Measurements from ENCODE around the gene MINK1.
"Not testable (repeated sequence)": the region's sequence is repeated elsewhere in the genome, so short reads cannot be mapped to it uniquely, and the experiment has no call there.

MINK1 gene

DNA sequence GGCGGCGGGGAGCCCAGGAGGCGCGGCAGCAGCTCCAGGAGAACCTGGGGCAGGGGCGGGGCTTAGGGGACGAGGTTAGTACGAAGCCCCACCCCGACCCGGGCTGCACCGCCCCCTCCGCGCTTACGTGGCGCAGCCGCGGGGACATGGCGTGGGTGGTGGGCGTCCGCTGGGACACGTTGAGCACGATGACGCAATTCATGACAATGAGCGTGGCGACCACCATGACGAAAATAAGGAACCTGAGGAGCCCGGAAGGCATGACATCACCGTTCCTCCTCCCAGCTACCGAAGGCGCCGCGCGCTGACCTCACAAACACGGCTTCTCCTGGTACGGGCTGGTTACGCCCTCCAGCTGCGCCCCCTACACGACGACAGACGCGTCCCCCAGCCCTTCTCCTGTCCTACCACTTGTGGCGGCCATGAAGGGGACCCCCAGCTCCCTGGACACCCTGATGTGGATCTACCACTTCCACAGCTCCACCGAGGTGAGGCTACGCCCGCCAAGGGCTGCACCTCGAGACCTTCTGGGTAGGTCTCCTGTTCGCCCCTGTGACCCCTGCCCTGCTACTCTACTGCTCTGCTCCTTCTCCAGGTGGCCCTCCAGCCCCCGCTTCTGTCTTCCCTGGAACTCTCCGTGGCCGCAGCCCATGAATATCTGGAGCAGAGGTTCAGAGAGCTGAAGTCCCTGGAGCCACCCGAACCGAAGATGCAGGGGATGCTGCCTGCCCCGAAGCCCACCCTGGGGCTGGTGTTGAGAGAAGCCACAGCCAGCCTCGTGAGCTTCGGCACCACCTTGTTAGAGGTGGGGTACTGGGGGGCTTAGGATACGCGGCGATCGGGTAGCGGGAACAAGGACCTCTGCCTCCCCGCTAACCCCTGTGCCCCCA, 66.4 kb downstream of the MINK1 start, which contains the start of gene C17orf107:
Gene C17orf107, plus strand, starts transcription at position 196 of the 890 bp plus-strand sequence. Its CDS starts 227 bp downstream, at position 423.
- DNase-seq (ENCODE audit: low spot score): peak; percentile 93
- Mint-ChIP-seq H3K4me3 (peak within 1 kb of the TSS; percentile 87), H3K9me3 (no peaks in the 10 kb centered on the region), H3K27ac (peak within 1 kb of the TSS; percentile 78), H3K36me3 (ENCODE audit: low read depth) (peaks cover 12% of the 10 kb centered on the region), H3K27me3 (ENCODE audit: low read depth) (peaks cover 3% of the 10 kb centered on the region), H3K4me1 (ENCODE audit: low read depth) (peaks cover 24% of the 10 kb centered on the region)

DNA sequence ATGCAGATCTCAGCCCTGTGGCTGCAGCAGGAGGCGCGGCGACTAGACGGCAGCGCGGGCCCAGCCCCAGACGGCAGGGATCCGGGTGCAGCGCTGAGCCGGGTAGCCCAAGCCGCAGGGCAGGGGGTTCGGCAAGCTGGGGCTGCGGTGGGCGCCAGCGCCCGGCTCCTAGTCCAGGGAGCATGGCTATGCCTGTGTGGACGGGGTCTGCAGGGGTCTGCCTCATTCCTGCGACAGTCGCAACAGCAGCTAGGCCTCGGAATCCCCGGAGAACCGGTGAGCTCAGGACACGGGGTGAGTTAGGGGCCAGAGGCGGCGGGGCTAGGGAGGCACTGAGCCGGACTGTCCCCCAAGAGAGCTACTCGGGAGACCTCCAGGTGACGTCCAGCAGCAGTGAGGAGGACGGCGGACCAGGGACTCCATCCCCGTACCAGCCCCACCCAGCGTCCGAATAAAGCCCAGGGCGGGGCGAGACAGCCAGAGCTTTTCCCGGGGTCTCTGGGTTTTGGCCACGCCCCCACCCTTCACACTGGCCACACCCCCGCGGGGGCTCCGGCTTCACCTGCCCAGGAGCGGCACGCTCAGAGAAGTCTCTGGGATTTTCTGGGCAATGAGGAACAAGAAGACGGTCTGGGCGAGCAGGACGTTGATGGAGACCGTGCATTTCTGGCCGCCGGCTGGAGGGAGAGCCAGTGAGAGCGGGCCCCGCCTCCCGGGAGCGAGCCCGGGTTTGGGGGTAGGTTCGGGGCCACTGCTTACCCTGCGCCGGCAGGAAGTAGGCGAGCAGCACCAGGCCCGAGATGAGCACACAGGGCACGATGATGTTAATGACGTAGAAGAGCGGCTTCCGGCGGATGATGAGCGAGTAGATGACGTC, 67.3 kb downstream of the MINK1 start:
- Mint-ChIP-seq H3K27ac (peak overlapping the region; percentile 65), H3K27me3 (ENCODE audit: low read depth) (peaks cover 3% of the 10 kb centered on the region), H3K4me1 (ENCODE audit: low read depth) (peaks cover 24% of the 10 kb centered on the region), H3K36me3 (ENCODE audit: low read depth) (peaks cover 4% of the 10 kb centered on the region), H3K4me3 (peak overlapping the region; percentile 87), H3K9me3 (no peaks in the 10 kb centered on the region)
- peak; percentile 40 for DNase-seq (ENCODE audit: low spot score)

DNA sequence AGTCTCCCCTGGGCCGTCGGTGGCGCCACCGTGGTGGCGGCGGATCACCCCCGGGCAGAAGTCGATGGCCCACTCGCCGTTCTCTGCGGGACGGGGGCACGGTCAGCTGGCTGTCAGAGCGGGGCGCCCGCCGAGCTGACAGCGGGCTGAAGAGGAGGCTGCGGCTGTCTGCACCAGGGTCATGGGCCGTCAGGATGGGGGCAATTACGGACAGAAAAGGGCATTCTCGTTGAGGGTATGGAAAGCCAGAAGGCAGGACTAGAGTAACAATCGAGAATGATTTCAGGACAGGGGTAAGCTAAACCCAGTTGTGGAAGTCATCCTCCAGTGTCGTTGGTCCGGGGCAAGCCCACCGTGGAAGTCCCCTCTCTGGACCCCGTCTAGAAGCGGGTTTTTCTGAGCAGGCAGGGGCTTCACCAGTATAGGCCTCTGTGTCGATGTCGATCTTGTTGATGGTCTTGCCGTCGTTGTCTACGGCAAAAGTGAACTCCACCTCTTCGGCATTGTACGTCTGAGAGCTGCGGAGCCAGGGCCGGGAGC, 68.0 kb downstream of the MINK1 start:
- H3K27ac Mint-ChIP-seq: peak overlapping the region; percentile 65
- H3K27me3 Mint-ChIP-seq (ENCODE audit: low read depth): peaks cover 3% of the 10 kb centered on the region
- no peak for DNase-seq (ENCODE audit: low spot score)
- peak overlapping the region; percentile 66 for H3K4me3 Mint-ChIP-seq
- H3K9me3 Mint-ChIP-seq: no peaks in the 10 kb centered on the region
- peaks cover 2% of the 10 kb centered on the region for H3K36me3 Mint-ChIP-seq (ENCODE audit: low read depth)
- H3K4me1 Mint-ChIP-seq (ENCODE audit: low read depth): peaks cover 24% of the 10 kb centered on the region

DNA sequence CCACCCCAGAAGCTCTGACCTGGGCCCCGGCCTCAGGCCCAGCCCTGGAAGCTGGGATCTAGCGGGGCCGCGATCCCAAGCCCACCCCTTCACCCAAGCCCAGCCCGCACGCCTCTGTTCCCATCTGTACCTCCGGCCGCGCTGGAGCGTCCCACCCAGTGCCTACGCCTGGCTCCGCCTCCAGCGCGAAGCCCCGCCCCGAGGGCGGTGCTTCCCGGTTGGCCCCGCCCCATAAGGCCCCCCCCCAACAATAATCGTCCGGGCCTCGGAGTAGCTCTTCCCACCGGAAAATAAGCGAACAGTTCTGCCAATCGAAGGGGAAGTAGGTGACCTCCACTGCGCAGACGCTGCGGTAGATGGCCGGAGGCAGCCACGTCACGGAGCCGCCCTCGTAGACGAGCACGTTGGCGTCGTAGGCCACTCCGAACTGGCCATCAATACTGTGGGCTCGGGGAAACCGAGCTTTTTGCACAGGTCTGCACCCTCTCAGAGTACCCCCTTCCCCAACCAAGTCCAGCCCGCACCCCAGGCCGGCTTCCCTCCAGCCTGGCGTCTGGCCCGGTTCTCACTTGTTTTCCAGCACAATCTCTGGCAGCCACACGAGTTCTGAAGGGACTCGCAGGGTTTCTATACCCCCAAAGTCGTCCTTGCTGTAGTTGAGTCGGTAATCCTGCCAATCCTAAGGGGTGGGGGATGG, 68.7 kb downstream of the MINK1 start:
- H3K36me3 Mint-ChIP-seq (ENCODE audit: low read depth): peaks cover 2% of the 10 kb centered on the region
- H3K9me3 Mint-ChIP-seq: no peaks in the 10 kb centered on the region
- H3K4me1 Mint-ChIP-seq (ENCODE audit: low read depth): peaks cover 24% of the 10 kb centered on the region
- H3K27me3 Mint-ChIP-seq (ENCODE audit: low read depth): peaks cover 3% of the 10 kb centered on the region
- H3K4me3 Mint-ChIP-seq: no peak overlapping the region
- no peak overlapping the region for H3K27ac Mint-ChIP-seq
- DNase-seq (ENCODE audit: low spot score): no peak

DNA sequence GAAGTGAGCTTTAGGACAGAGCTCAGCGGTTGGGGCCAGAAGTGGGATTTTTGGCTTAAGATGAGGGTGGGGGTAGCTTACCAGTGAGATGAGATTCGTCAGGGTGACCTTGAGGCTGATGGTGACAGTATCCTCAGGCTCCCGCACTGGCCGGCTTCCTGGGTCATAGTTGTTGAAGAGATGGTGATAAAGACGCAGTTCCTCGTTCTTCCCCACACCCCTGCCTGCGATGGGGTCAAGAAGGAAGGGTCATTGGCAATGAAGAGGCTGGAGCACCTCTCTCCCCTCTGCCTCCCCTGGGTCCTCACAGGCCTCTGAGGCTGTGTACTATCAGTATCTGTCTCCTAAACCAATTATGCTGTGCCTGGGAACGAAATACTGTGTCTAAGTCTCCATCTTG, 69.4 kb downstream of the MINK1 start:
- no peak overlapping the region for H3K27ac Mint-ChIP-seq
- H3K36me3 Mint-ChIP-seq (ENCODE audit: low read depth): no peaks in the 10 kb centered on the region
- DNase-seq (ENCODE audit: low spot score): no peak
- no peaks in the 10 kb centered on the region for H3K9me3 Mint-ChIP-seq
- H3K4me1 Mint-ChIP-seq (ENCODE audit: low read depth): peaks cover 24% of the 10 kb centered on the region
- H3K27me3 Mint-ChIP-seq (ENCODE audit: low read depth): peaks cover 3% of the 10 kb centered on the region
- H3K4me3 Mint-ChIP-seq: no peak overlapping the region

DNA sequence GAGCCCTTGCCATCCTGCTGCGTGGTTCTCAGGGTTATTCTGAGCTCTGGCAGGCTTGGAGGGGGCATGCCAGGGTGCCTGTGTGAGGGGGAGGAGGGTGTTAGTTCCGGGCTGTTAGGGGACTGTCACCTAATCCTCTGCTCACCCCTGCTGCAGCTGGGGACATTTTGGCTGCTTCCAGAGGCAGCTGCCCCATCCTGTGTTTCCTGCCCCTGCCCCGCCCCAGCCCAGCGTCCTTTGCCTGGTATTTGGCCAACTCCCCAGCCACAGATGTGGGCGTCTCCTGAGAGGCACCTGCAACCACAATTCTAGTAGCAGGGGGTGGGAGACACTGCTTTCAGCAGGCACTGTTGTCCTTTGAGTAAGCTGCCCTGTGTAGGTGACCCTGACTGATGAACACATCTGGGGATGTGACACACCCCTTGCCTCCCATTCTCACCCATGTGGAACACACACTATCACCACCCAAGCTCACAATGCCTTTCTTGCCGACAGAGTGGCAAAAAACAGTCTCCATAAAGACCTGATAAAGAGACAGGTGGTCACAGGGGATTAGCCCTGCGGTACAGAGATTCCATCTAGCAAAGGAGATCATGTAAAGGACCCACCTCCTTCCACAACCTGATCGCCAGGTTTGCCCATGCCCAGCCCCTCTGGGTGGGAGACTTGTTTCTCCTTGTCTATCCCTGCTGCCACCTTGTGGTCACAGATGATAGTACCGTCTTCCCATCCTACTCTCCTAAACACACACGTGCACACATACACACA, 70.1 kb downstream of the MINK1 start, which contains the start of gene CHRNE:
Gene CHRNE, minus strand, starts transcription at position 48 of the 768 bp plus-strand sequence. Its CDS starts 35 bp downstream, at position 13.
- peak within 1 kb of the TSS; percentile 48 for H3K4me3 Mint-ChIP-seq
- peak within 1 kb of the TSS; percentile 29 for H3K27ac Mint-ChIP-seq
- peaks cover 3% of the 10 kb centered on the region for H3K27me3 Mint-ChIP-seq (ENCODE audit: low read depth)
- no peaks in the 10 kb centered on the region for H3K36me3 Mint-ChIP-seq (ENCODE audit: low read depth)
- peaks cover 24% of the 10 kb centered on the region for H3K4me1 Mint-ChIP-seq (ENCODE audit: low read depth)
- no peaks in the 10 kb centered on the region for H3K9me3 Mint-ChIP-seq
- peak; percentile 63 for DNase-seq (ENCODE audit: low spot score)

DNA sequence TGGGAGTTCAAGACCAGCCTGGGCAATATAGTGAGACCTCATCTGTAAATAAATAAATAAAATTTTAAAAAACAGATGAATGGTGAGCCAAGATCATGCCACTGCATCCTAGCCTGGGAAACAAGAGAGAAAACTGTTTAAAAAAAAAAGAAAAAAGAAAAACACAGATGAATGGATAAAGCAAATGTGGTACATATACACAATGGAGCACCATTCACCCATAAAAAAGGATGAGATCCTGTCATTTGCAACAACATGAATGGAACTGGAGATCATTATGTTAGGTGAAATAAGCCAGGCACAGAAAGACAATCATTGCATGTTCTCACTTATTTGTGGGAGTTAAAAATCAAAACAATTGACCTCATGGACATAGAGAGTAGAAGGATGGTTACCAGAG, 73.5 kb downstream of the MINK1 start:
- H3K36me3 Mint-ChIP-seq (ENCODE audit: low read depth); H3K27me3 Mint-ChIP-seq (ENCODE audit: low read depth); H3K27ac Mint-ChIP-seq; H3K4me3 Mint-ChIP-seq; H3K9me3 Mint-ChIP-seq; DNase-seq (ENCODE audit: low spot score): not testable (repeated sequence)
- peaks cover 15% of the 10 kb centered on the region for H3K4me1 Mint-ChIP-seq (ENCODE audit: low read depth)

DNA sequence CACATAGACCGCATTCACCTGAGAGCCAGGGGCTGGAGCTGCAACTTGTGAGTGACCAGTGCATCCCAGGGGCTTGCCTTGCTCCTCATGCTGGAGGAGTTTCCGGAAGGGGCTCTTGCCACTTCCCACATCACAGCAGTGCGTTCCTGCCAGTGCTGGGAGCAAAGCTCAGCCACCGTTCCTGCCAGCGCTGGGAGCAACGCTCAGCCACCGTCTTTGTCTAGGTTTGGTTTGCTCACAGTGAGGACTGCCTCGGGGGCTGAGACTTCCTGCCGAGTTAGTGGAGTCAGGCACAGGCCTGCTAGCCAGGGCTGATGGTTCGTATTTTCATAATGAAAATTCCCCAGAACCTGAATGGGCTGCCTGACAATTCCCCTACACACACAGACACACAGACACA, 75.2 kb downstream of the MINK1 start:
- Mint-ChIP-seq H3K36me3 (ENCODE audit: low read depth) (no peaks in the 10 kb centered on the region), H3K4me1 (ENCODE audit: low read depth) (peaks cover 4% of the 10 kb centered on the region), H3K27me3 (ENCODE audit: low read depth) (no peaks in the 10 kb centered on the region), H3K27ac (no peak overlapping the region), H3K4me3 (no peak overlapping the region), H3K9me3 (no peaks in the 10 kb centered on the region)
- DNase-seq (ENCODE audit: low spot score): no peak

DNA sequence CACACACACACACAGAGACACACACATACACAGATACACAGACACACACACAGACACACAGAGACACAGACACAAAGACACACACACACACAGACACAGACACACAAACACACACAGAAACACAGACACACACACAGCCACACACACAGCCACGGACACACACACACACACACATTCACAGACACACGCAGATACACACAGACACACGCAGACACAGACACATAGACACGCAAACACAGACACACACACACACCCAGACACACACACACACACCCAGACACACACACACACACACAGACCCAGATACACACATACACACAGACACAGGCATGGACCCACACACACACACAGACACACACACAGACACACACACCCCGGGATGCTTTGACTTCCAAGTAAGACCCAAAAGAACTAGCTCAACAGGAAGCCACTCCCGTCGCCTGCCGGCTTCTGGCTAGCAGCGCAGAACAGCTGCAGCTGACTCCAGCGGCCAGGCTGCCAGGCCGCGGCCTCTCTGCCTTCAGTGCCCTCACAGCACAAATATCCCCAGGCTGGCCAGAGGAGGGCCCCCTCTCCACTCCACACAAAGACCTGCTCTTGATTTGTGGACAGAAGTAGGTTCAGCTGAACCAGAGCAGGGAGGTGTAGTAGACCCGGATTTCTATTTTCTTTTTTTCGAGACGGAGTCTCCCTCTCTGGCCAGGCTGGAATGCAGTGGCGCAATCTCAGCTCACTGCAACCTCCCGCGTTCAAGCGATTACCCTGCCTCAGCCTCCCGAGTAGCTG, 75.8 kb downstream of the MINK1 start:
- DNase-seq (ENCODE audit: low spot score): peak; percentile 76
- no peaks in the 10 kb centered on the region for H3K36me3 Mint-ChIP-seq (ENCODE audit: low read depth)
- H3K9me3 Mint-ChIP-seq: no peaks in the 10 kb centered on the region
- H3K27ac Mint-ChIP-seq: no peak overlapping the region
- H3K27me3 Mint-ChIP-seq (ENCODE audit: low read depth): no peaks in the 10 kb centered on the region
- no peaks in the 10 kb centered on the region for H3K4me1 Mint-ChIP-seq (ENCODE audit: low read depth)
- H3K4me3 Mint-ChIP-seq: no peak overlapping the region

DNA sequence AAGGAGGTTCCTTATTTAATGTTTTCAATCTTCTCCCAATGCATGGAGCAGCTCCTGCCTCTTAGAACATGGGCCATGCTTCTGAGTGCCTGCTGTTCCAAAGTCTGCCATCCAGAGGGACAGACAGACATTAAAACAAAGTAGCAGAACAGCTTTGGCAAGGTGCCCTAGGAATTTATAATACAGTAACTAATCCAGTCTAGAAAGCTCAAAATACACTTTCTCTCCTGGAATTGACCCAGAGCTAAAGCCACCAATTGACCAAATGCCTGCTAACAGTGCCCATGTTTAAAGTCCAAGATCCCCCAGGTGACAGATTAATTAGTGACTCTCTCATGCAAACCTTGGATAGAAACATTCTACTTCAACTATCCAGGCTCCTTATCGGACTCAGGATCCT, 80.9 kb downstream of the MINK1 start:
- Mint-ChIP-seq H3K9me3 (no peaks in the 10 kb centered on the region), H3K4me1 (ENCODE audit: low read depth) (no peaks in the 10 kb centered on the region), H3K36me3 (ENCODE audit: low read depth) (no peaks in the 10 kb centered on the region), H3K27ac (no peak overlapping the region), H3K4me3 (no peak overlapping the region), H3K27me3 (ENCODE audit: low read depth) (no peaks in the 10 kb centered on the region)
- no peak for DNase-seq (ENCODE audit: low spot score)

DNA sequence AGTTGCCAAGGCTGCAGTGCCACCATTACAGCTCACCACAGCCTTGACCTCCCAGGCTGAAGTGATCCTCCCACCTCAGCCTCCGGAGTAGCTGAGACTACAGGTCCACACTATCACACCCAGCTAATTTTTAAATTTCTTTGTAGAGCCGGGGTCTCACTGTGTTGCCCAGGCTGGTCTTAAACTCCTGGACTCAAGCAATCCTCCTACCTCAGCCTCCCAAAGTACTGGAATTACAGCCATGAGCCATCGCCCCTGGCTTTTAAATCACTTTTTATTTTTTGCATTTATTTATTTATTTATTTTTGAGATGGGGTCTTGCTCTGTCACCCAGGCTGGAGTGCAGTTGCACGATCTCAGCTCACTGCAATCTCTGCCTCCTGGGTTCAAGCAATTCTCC, 81.4 kb downstream of the MINK1 start:
- DNase-seq (ENCODE audit: low spot score); H3K4me3 Mint-ChIP-seq; H3K36me3 Mint-ChIP-seq (ENCODE audit: low read depth); H3K9me3 Mint-ChIP-seq; H3K4me1 Mint-ChIP-seq (ENCODE audit: low read depth); H3K27me3 Mint-ChIP-seq (ENCODE audit: low read depth); H3K27ac Mint-ChIP-seq: not testable (repeated sequence)

DNA sequence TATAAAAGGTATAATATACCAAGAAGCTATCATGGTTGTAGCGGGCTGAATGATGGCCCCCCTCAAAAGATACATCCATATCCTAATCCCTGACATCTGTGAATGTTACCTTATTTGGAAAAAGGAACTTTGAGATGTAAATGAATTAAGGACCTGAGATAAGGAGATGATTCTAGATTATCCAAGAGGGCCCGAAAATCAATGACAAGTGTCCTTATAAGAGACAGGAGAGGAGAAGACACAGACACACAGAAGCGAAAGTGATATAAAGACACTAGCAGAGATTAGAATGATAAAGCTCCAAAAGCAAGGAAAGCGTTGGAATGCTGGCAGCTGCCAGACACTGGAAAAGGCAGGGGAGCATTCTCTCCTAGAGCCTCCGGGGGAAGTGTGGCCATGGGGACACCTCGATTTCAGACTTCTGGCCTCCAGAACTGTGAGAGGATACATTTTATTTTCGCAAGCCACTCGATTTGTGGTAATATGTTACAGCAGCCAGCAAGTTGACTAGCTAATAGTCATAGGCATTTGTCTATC, 86.4 kb downstream of the MINK1 start:
- Mint-ChIP-seq H3K4me3 (no peak overlapping the region), H3K27me3 (ENCODE audit: low read depth) (no peaks in the 10 kb centered on the region), H3K9me3 (no peaks in the 10 kb centered on the region), H3K27ac (no peak overlapping the region), H3K36me3 (ENCODE audit: low read depth) (no peaks in the 10 kb centered on the region), H3K4me1 (ENCODE audit: low read depth) (no peaks in the 10 kb centered on the region)
- no peak for DNase-seq (ENCODE audit: low spot score)
